HG02571 (cell line): ENCODE data around the gene ZEB1.
"Not testable (repeated sequence)": the region's sequence is repeated elsewhere in the genome, so short reads cannot be mapped to it uniquely, and the experiment has no call there.

Experiments used
- ATAC-seq: cut with Tn5 transposase; IDR thresholded peaks from one replicate; pipeline ENCODE4 v1.9.1; 2021; ENCODE audit warnings: mild to moderate bottlenecking, moderate library complexity; ENCODE audit not compliant: unreplicated experiment

The ZEB1 gene

DNA sequence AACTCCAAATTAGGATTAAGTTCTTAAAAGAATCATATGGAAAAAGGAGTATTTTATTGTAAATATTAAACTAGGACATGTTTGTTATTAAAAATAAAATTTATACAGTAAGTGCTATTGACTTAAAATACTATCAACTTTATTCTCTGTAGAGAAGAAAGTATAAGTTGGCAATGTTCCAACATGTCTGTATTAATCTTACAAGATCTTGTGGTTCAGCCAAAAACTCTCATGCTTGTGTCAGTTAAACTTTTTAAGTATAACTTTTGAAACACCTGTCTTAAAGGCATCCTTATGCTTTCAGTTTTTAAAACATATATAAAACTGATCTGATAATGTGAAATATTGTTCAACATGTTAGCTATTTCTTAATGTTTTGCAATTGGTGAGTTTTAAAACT is 160.7 kb downstream of the ZEB1 start:
- no peak for ATAC-seq

DNA sequence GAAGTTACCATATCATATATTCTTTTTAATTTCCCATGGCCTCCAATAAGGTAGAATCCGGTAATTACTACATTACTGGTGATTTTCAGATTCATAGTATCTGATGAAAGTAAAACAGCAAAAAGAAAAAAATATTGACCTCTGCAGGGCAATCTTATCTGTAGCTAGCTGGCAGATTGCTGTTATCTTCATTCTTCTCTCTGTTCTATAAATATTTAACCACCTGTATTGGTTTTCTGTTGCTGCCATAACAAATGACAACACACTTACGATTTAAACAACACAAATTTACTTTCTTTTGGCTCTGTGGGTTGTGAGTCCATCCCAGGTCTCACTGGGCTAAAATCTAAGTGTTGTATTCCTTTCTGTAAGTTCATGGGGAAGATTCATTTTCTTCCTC is 164.5 kb downstream of the ZEB1 start:
- no peak for ATAC-seq

DNA sequence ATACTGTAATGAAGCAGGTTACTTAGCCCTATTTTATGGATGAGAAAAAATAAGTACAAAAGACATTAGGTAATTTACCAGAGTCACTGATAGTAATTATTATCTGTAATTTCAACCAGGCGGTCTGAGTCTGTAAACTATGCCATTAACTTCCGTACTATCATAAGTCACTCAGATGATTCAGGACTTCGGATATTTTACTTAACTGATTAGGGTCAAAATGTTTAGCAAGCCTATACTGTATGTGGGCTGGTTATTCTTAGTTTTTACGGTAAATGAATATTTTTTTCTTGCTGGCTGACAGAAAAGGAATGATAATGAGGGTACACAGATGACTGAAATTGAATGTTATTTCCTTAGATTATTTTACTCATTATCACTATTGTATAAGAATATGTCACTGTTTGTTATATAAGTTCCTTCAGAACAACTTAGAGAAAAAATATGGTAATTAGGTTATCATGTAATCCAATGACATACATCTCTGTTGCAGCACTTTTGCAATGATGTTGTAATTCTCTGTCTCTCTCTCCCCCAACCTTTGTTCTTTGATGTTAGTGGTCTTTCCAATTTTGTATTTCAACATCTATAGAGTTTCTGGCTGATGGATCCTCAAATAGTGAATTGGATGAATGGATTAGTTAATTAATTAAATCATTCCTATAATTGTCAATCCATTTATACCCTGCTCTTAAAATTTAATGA is 165.6 kb downstream of the ZEB1 start:
- no peak for ATAC-seq

DNA sequence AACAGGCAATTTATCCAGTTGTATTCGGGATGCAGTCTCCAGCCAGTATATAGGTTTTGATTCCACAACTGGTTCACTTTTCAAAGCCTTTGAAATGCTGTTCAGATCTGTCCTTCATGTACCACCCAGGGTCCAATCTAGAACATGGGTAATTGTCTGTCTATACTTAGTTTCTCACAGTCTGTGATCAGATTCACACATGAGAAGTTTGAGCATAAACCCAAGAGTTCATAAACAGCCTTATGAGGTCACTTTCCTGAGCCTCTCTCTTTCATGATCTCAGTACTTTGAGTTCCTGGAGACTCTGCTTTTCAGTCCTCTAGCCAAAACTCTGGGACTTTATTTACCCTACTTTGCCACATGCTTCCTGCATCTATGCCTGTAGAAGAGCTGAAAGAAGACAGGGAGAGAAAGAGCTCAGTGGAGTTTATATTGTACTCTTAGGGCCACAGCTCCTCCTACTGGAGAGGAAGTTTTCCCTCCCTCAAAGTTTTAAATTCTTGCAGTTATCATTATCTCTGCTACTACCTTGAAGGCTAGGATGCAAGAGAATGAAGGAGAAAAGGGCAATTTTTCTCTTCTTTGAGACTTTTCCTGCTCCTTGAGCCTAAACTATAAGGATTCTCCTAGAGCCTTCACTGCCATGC is 172.0 kb downstream of the ZEB1 start:
- ATAC-seq, result no peak

DNA sequence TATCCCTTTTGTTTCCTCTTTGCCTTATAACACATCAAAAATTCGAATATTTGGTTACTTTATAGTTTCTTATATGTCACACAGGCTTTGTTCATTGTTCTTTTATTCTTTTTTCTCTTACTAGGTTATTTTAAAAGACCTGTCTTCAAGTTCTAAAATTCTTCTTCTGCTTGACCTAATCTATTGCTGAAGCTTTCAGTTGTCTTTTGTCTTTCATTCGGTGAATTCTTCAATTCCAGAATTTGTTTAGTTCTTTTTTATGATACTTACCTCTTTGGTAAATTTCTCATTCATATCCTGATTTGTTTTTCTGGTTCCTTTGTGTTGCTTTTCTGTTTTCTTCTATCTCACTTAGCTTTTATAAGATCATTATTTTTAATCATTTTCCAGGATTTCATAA is 188.4 kb downstream of the ZEB1 start:
- ATAC-seq, result no peak

DNA sequence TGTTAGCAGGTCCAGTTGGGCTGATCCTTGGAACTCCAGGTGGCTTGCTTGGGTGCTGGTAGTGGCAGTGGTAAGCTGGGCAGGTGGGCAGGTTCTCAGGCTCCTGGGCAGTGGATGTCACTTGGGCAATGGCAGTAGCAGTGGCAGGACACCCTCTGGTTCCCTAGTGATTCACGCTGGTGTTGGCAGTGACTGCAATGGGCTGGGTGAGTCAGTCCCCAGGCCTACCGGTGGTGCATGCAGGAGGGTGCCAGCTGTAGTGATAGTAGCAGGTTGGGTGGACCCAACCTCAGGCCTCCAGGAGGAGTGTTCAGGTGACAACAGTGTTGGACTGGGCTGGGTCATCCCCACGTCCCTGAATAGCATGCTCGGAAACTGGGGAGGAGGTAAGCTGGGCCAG is 189.2 kb downstream of the ZEB1 start:
- ATAC-seq, result no peak

DNA sequence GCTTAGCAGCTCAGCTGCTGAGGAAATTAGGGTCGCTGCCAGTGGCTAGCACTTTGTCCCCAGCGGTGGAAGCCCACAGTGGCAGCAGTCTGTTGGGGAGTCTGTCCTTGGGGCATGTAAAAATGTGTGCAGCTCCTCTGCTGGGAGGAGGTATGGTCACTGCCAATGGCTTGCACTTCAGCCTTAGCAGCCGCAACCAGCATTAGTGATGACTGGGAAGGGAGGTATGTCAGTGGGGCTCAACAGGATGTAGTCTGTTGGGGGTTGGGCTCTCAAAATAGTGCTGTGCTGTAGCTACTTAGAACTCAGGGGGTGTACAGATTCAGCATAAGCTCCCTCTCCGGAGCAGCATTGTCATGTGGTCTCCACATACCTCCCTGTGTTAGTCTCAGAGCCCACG is 189.9 kb downstream of the ZEB1 start:
- no peak for ATAC-seq

DNA sequence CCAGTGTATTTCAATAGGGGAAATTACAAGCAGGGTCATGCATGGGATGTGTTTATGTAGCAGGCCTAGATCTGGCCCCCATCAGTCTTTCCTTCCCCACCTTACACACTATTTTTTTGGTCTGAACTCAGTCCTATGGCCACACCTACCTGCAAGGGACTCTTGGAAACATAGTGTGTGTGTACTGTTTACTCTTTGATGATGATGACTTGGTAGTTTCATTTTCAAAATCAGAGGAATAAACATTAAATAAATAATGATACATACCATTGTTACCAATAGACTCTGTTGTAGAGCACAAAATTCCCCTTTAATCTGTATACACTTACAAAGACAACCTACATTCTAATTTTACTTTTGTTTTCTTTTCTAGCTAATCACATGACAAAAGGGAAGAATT is 191.0 kb downstream of the ZEB1 start:
- ATAC-seq, result no peak

DNA sequence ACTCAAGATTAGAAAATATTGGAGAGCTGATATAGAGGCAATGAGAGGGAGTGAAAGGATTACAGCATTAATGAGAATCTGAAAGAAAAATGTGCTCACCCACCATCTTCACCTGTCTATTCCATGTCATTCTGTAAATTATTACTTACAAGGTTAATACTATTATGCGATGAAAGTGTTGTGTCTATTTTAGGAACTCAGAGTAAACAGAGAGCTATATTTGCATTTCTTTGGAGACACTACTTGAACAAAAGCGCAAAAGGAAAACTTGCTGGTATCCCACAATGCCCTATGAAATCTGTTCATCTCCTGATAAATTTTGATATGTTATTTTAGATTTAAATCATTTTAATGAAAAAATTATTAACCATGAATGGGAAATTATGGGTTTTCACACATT is 196.1 kb downstream of the ZEB1 start:
- no peak for ATAC-seq

DNA sequence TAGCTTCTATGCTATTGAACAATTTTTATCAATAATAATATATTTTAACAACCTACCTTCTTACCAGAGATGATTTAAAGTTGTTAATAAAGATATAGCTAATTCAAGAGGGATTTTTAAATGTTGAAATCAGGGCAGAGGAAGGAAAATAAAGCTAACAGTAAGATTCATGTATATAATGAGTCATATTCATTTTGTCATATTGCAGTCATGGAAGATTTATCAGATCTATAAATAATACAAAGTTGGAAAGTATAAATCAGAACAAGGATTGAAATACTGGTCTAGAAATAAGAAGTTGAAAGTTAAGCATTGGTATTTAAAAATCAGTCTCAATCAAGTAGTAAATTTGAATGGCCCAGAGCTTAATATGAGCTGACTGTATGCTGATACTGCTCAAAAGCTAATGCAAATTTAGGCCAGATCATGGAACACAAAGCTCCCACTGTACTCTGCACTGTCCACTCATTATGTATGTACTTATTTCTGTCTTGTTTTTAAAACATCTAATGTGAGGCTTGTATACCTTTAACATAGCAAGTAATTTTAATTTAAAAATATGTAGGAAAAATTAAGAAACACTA is 196.9 kb downstream of the ZEB1 start:
- ATAC-seq, result no peak

DNA sequence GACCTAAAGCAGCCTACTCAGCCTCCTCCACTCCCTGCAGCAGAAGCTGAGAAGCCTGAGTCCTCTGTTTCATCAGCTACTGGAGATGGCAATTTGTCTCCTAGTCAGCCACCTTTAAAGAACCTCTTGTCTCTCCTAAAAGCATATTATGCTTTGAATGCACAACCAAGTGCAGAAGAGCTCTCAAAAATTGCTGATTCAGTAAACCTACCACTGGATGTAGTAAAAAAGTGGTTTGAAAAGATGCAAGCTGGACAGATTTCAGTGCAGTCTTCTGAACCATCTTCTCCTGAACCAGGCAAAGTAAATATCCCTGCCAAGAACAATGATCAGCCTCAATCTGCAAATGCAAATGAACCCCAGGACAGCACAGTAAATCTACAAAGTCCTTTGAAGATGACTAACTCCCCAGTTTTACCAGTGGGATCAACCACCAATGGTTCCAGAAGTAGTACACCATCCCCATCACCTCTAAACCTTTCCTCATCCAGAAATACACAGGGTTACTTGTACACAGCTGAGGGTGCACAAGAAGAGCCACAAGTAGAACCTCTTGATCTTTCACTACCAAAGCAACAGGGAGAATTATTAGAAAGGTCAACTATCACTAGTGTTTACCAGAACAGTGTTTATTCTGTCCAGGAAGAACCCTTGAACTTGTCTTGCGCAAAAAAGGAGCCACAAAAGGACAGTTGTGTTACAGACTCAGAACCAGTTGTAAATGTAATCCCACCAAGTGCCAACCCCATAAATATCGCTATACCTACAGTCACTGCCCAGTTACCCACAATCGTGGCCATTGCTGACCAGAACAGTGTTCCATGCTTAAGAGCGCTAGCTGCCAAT is 202.2 kb downstream of the ZEB1 start:
- ATAC-seq, result no peak

DNA sequence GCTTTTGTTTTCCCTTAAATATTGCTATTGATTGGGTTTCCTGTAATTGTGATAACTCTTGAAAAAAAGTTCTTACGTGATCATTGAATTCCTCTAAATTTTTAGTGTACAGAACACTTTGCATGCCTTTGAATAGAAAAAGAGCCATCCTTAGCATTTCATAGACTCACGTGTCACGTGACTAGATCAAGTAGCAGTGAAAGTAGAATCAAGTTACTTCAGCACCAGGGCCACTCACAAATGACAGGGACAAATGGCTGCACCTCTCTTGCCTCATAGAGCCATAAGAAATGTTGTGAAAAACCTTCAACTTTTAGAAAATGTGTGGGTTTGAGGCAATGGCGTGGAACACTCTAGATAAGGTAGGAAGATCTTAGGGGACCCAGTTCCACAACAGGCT is 203.8 kb downstream of the ZEB1 start:
- ATAC-seq, result no peak

DNA sequence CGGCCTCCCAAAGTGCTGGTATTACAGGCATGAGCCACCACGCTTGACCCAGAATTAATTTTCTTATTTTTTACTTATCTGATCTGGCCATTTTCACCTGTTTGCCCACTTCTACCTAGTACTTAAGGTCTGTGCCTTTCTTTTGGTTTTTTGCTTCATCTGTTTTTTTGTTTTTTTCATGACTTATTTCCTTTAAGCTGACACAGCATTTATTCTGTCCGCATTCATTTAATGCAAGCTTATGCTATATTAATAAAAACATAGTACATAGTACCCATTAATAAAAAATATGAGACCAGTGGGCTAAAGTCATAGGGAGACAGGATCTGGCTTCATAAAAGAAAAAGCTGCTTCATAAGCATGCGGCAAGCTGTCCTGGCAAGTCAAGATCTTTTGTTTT is 205.4 kb downstream of the ZEB1 start:
- ATAC-seq, result no peak

DNA sequence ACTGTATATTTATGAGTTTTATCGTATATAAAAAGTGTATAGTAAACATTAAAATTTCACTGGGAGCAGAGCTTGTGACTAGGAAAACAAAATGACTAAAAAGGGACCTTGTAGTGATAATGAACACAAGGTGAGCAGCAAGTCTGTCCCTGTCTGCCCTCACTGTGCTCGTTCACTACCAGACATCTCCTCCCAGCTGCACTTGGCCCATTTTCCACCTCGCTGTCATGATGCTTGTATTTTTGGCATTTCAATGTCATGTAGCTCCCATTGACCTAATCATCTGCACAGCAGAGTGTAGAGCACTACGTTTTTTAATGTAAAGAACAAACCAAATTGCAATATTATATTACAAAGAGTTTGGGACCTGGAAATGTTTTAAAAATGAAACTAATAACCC is 207.2 kb downstream of the ZEB1 start:
- no peak for ATAC-seq

DNA sequence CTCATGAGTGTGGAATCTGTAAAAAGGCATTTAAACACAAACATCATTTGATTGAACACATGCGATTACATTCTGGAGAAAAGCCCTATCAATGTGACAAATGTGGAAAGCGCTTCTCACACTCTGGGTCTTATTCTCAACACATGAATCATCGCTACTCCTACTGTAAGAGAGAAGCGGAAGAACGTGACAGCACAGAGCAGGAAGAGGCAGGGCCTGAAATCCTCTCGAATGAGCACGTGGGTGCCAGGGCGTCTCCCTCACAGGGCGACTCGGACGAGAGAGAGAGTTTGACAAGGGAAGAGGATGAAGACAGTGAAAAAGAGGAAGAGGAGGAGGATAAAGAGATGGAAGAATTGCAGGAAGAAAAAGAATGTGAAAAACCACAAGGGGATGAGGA is 207.7 kb downstream of the ZEB1 start:
- no peak for ATAC-seq

DNA sequence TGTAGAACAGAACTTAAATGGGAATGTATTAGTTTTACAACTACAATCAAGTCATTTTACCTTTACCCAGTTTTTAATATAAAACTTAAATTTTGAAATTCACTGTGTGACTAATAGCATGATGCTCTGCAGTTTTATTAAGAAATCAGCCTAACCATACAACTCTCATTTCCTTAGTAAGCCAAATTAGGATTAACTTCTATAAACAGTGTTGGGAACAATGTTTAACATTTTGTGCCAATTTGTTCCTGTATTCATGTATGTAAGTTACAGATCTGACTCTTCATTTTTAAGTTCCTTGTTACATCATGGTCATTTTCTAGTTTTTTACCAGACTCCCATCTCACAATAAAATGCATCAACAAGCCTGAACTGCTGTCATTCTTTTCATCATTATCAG is 209.8 kb downstream of the ZEB1 start:
- ATAC-seq, result no peak

DNA sequence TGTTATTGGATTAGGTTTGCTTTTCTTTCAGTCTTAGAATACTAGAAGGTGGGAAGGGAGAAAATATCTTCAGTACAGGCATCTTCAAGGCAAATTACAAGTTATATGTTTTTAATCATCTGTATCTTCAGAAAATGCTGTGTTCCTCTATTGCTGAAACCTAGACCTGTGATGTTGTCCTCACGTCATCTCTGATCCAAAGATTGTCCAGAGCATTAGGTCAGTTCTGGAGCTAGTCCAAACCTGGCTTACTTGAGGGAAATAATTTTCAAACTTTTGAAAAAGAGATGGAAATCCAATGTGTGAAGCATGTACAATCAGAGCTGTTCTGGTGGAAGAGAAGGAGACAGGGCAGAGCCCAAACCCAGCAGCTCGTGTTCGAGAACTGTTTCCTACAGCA is 217.3 kb downstream of the ZEB1 start:
- no peak for ATAC-seq

DNA sequence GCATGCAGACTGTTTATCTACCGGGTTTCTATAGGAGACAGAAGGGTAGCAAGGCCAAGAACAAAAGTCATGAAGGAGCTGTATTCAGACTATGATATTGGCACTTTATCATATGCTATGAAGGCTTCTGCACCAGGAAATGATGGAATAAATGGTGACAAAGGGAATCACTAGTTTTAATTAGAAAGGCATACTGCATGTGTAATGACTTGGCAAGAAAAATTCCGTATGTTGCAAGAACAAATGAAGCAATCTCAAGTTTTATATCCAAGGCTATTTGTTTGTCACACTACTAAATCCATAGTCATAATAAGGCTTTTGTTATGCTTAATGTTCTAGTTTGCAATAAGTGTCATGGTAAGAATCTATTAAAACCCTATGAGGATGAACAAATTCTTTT is 230.9 kb downstream of the ZEB1 start:
- no peak for ATAC-seq

DNA sequence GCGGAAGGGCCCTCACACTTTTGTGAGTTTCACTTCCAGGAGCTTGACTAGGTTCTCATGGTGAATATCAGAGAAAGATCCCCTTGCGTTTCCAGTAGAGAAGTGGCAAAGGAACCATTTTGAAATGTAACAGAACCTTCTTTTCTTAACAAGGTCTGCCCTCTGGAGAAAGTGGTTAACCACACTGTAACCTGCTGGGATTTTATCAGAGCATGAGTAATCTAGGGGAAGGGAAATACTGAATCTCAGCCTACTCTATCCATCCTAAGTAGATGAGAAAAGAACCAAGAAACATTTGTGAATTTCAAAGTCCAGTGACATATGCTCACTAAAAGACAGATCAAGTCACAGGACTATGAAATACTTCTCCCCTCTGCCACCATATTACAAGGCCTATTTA is 235.5 kb downstream of the ZEB1 start:
- ATAC-seq, result no peak

DNA sequence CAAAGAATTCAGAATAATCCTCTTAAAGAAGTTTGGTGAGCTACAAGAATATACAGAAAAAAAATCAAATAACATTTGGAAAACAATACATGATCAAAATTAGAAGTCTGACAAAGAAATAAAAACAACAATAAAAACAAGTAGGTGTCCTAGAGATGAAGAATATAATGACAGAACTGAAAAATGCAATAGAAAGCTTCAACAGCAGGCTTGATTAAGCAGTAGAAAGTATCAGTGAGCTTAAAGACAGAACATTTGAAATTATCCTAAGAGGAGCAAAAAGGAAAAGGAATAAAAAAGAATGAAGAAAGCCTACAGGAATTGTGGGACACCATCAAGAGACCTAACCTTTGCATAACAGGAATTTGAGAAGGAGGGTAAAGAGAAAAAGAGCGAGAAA is 238.8 kb downstream of the ZEB1 start:
- ATAC-seq, result no peak

DNA sequence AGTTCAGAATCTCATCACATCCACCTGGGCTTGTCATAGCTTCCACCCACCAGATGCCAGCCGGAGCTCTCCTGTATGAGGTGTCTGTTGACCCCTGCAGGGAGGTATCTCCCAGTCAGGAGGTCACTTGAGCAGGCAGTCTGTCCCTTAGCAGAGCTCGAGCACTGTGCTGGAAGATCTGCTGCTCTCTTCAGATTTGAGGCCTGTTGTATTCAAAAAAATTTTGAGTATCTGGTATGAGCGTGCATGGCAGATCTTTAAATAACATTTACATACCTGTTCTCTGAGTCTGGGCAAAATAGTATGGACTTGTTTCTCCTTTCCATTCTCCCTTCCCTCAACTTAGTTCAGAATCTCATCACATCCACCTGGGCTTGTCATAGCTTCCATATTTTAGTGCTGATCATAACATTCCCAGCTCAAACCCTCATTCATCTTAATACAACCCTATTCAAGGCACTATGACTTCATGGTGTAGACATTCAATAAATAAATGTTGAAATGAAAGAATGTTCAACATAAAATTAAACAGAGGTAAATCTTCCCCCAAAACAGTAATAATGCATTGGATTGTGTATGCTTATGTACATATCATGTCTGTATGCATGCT is 249.3 kb downstream of the ZEB1 start:
- not testable (repeated sequence) for ATAC-seq
